HG03575 (cell line): ENCODE data around the gene CNTNAP2.
A peak's percentile ranks its signal among the peaks of the same experiment; 100 is the strongest.
"Not testable (repeated sequence)": the region's sequence is repeated elsewhere in the genome, so short reads cannot be mapped to it uniquely, and the experiment has no call there.

Source experiments
- ATAC-seq: cut with Tn5 transposase; IDR thresholded peaks from one replicate; pipeline ENCODE4 v1.9.1; 2021; ENCODE audit not compliant: unreplicated experiment, insufficient number of reproducible peaks, low FRiP score; ENCODE audit errors: extremely low read depth

The CNTNAP2 gene

DNA sequence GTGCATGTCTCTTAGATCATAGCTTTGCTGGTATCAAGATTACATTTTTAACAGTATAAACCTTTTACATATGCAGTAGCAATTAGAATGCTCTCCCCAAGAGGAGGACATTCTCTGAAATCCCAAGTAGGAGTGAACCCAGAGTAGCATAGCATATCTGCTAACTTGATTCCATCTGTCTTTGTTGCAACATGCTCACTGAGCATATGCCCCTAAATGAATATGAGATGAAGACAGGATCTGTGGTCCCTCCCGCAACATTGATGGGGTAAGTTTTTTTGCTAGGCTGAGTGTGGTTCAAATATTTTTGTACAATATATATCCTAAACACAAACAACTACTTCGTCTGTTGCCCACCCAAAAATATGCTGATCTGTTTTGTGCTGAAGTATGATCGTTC, 1939.8 kb downstream of the CNTNAP2 start:
- ATAC-seq: no peak

DNA sequence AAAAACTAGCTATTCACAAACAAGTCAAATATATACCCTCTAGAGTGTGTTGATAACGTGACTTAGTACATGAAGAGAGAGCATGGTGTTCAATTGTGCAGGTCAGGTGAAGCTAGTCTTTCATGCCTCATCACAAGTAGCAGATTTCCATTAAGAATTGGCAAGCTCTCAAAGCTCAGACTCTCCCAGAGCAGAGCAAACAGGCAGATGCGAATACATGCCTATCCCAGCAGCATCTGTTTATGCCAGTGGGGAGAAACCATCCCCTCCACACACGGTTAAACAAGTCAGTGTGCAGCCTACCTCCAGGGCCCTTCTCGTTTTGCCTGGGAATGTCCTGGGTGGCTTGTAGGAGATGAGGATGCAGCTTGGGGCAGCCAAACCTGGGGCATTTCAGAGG, 1941.5 kb downstream of the CNTNAP2 start:
- ATAC-seq: no peak

DNA sequence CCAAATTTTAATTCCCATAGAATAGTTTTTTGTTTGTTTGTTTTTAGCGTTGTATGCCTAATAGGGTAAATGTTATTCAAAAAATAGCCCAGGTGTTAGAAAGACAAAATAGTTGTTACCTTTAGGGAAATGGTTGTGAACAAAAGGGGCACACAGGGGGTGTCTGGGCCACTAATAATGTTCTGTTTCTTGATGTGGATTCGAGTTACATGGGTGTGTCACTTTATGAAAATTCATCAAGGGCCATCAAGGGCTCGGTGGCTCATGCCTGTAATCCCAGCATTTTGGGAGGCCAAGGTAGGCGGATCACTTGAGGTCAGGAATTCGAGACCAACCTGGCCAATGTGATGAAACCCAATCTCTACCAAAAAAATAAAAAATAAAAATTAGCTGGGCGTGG, 1942.2 kb downstream of the CNTNAP2 start:
- no peak for ATAC-seq

DNA sequence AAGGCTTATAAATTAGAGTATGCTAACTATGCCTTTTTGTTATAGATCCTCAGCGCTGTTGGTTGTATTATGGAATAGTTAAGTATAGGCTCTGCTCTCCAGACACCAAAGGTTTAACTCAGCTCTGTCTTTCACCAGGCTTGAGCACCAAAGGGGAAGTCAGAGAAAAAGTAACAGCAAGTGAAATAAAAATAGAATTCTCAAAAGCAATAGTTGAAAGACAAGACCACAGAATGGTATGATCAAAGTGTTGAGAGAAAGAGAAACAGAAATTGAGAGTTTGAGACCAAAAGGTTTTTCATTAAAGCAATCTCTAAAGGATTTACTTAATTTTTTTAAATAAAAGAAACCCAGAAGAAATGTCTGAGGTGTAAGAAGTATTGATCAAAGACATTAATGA, 1944.1 kb downstream of the CNTNAP2 start:
- peak; percentile 98 for ATAC-seq

DNA sequence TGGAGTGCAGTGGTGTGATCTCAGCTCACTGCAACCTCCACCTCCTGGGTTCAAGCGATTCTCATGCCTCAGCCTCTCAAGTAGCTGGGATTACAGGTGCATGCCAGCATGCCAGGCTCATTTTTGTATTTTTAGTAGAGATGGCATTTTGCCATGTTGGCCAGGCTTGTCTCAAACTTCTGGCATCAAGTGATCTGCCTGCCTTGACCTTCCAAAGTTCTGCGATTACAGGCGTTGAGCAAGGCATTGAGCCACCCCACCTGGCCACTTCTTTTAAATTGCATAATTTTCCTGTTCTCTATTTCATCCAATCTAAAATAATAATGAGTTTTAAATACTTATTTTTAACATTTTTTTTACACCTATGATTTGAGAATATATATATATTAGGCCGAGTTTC, 1961.5 kb downstream of the CNTNAP2 start:
- ATAC-seq: not testable (repeated sequence)

DNA sequence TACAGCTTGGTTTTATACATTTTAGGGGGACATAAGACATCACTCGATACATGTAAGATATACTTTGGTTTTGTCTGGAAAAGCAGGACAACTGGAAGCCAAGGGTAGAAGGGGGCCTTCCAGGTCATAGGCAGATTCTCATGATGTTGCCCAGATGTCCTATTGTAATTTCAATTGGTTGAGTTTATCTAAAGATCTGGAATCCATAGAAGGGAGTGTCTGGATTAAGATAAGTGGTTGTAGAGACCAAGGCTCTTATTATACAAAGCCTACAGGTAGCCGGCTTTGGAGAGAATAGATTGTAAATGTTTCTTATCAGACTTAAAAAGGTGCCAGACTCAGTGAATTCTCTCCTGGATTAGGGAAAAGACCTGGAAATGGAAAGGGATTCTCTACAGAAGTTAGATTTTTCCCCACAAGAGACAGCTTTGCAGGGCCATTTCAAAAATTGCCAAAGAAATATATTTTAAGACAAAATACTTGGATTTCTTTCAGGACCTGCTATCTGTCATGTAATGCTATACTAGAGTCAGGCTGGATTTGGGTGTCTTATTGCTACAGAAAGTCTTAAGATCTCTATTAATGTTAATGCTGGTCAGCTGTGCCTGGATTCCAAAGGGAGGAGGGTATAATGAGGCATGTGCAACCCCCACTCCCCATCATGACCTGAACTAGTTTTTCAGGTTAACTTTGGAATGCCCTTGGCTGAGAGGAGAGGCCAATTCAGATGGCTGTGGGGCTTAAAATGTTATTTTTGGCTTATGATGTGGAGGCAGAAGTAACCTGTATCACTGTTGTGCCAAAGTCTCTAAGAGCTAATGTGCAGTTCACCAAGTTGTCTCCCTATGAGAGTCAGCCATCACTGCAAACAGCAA, 1962.8 kb downstream of the CNTNAP2 start:
- ATAC-seq: no peak

DNA sequence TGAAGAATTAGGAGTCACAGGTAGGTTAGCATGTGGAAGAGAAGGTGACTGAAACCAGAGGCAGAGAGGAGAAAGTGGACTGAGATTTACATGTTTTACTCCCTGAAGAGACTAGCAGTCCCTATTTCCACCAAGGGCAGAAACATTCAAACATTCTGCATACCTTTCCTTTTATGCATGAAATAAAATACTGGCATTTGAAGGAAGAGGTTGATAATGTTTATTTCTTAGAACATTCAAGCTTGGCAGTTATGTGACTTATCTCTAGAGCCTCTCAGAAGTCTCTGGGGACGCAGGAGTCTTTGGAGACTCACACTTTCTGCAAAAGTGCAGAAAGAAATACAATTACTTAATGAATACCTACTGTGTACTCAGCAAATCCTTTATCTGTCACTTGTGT, 1966.8 kb downstream of the CNTNAP2 start:
- no peak for ATAC-seq

DNA sequence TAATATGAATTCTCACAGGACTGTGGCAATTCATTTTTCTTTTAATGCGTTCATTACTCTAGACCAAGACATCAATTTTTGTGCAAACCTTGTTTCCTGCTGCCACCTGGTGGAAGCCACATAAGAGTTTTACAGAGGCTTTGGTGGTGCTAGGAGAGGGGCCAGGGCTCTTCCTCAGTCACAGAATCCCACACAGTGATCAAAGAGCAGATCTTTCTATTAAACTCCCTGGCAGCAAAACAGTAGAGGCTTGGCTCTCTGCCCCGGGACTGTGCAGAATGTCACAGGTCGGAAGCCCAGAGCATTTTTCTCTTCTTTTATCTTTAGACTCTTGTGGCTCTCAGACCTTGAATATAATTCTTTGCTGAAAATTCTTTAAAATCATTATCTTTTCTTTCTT, 1967.5 kb downstream of the CNTNAP2 start:
- ATAC-seq: no peak

DNA sequence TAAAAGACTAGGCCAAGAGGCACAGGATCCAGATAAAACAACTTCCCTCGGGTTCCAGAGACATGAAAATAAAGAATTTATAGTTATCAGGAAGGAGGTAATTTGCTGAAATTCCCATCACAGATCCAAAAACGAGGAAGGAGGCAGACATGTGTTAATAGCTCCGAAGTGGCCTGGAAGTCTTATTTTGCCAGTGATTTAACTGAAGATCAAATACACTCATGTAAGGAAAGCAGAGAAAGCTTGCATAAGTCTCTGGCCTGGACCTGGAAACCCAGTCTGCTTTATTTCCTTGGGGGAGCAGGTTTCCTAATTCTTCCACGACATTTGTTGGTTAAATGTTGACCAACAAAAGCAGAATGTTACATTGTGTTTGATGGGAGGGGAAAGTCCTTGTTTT, 1975.3 kb downstream of the CNTNAP2 start:
- ATAC-seq: no peak

DNA sequence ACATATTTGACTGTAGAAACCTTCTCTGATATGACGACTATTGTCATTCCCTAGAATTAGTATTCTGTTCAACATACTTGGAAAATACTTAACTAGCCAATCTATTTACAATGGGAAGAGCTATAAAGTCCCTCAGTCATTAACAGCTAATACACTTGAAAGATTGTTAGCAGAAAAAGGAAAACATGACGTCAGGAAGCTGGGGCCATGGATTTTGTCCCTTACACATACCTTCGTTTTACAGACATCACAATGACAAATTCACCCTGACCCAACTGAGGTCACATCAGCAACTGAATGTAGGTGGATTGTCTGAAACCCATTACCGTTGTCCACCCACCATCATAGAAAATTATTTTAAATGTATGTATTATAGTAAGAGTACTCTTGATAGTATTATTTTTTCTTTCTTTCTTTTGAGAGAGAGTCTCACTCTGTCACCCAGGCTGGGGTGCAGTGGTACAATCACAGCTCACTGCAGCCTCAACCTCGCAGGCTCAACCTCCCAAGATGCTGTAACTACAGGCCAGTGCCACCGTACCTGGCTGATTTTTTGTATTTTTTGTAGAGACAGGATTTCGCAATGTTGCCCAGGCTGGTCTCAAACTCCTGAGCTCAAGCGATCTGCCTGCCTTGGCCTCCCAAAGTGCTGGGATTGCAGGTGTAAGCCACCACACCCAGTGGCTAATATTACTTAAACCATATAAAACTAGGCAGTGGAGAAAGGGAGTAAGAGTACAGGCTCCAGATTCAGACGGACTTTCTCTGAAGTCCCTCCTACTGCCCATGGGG, 1977.0 kb downstream of the CNTNAP2 start:
- ATAC-seq: no peak

DNA sequence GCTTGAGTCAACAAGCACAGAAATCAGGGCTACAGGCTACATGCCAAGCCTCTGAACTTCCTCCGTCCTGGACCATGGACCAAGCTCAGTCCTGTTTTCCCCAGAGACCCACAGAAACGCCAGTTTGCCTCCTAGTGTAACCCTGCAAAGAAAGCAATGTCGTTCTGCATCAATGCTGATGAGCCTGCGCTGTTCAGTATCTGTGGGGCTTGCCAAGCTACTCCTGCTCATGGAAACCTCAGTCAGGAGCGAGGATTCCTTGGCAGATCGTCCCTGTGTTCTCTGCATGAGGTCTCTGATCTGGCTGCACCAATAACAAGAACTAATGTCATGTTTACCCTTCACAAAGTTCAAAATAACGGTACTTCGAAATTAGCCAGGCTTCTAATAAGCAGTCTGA, 1978.5 kb downstream of the CNTNAP2 start:
- no peak for ATAC-seq

DNA sequence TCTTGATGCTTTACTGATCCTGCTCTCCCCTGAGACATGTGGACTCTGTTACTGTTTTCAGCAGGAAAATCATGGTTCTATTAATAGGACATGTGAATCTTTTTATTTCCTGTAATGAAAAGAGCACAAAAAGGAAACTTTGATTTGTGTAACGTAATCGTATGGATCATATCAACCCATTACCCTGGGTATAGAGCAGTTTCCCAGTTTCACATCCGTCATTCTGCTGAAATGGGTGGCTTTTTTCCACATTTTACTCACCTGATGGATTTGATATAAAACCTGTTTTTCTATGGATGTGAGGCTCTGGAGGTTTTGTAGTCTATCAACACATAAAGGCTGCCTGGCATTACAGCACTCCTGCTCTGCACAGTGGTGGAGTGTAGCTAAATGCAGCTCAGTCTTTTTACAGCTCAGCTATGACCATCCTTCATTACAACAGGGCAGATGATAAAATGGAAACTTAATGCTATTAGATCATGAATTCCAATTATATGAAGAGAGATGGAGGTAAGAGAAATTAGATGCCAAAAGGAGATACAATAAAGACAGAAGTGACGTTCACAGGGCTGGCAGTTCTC, 1987.6 kb downstream of the CNTNAP2 start:
- no peak for ATAC-seq

DNA sequence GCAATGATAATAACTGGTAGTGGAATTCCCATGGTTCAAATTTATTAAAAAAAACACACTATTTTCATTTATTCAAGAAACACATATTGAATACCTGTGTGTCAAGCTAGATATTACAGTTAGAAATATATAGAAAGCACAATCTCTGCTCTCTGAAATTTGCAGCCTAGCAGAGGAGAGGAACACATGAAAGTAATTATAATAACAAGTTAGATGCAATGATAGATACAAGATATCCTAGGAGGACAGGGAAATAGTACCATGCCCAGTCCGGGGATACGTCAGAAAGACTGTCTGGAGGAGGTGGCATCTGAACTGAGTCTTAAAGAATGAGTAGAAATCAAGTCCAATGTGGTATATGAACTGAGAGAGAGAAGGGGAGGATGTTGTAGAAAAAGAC, 1988.3 kb downstream of the CNTNAP2 start:
- ATAC-seq: no peak

DNA sequence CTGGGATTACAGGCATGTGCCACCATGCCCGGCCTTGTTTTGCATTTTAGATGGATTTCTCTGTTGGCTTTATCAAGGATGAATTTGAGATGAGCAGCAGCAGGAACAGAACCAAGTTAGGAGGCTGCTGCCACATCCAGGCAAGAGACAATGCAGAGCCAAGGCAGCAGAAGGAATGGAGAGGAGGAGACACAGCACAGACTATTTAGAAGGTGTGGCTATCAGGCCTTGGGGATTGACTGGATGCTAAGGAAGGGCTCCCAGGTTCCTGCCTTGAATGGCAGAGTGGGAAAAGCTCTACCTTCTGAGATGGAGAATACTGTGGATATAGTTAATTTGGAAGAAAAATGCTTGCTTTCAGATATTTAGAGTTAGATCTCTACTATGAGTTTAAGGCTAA, 1989.3 kb downstream of the CNTNAP2 start:
- ATAC-seq: no peak

DNA sequence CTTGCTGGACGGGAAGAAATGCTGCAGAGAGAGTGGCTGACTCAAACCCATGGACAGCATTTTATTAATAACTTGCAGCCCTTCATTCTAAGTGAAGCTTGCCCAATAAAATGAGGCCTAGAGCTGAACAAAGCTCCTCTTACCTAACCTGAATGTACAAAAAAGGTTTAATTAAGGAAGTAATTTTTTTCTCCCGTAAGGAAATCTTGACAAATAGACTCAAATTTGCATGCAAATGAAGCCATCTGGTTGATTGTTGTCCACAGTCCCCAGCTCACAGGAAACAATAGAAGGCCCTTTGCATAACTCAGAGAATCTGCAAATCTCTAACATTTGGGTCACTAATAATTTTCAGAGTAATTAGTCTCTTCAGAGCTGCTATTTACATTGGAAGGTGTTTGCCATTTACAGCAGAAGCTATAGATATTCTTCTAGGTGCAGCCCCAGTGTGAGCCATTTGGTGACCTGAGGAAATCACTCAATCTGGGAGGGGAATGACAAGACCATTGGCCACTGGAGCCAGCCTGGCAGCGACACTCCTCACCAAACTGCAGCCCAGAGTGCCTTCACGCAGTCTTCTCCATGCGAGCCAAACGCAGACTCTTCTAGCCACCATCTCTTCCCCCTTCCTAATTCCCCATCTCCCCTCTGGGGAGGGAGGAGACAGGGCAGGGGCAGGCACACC, 1991.0 kb downstream of the CNTNAP2 start:
- no peak for ATAC-seq

DNA sequence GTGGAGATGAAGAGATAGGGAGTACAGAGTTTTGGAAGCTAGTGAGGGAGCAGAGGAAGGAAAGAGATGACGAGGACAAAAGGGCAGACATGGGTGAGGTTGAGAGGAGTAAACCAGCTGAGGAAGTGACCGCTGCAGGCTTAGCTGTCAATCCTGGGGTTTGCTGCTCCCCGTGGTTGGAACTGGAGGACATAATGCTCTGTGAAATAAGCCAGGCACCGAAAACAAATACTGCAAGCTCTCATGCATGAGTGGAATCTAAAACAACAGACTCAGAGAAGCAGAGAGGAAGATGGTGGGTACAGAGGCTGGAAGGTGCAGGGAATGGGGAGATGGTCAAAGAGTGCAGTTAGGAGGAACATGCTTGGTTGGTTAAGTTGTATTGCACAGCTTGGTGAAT, 1991.8 kb downstream of the CNTNAP2 start:
- ATAC-seq: no peak

DNA sequence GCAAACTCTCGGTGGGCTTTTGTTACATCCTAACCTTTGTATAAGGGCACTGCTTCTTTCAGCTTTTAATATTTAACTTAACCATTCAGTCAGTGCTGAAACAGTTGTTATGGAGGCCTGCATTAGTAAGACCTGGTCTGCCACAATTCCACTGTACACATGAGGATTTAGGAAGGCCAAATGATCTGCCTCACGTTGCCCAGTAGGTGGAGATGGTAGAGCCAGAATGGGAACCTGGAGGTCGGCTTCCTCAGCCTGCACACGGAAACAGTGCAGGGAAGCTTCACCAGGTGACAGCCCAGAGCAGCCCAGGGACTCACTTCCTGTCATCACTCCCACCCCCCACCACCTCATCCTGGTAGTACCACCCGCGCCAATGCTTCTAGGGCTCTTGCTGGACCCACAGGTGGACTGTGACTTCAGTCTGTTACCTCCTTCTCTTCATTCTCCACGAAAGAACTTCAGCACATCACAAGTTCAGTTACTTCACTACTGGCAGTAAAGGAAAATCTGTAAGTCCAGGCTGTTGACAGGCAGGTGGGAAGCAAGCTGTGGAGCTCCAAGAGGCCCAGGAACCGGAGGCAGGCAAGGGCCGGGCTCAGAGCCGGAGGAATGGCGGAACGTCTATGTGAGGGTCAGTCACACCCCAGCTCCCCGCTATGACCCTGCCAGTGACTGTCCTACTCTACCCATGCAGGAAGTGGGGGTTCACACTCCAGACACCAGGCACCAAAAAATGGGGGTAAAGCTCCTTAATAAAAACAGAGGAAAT, 1993.7 kb downstream of the CNTNAP2 start:
- no peak for ATAC-seq

DNA sequence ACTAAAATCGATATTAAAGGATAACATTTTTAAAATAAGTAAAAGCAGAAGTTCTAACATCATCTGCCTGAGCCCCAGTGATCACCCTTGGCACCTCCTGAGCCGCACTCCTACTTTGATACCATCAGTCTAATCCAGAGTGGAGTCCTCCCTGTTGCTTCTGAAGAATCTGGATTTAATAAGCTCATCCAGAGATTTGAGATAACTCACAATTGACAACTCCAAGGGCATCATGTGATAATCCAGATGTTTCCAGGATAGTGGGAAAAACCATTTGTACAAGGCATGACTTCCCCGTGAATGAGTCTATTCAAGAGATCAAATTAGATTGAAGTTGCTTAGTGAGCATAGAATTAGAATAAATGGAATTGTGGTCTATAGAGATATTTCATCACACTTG, 1998.2 kb downstream of the CNTNAP2 start:
- ATAC-seq: no peak

DNA sequence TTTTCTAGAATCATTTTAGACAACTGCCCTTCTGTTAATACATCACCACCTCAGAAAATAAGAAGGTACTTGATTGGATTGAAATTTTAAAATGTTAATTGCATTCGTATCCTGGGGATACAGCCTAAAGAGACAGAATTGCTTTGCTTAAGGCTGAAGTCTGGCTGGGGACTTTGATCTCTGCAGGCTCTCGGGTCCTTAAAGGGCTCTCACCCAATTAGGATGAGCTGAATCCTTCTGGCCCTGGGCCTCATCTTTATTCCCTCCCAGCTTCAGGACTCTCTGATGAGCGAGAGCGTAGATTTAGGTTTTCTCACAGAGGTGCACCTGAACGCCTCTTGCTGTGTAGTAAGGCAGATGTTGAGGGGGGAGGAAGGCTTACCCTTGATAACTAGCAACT, 1998.7 kb downstream of the CNTNAP2 start:
- ATAC-seq: no peak
